Liver (tissue), 9 donors: ENCODE data around the gene IFRD1. TPM values are rescaled to one million over a fixed set of nuclear protein-coding genes. Genes with fewer than 3 reads are reported as not detected.
A peak's percentile ranks its signal among the peaks of the same experiment; 100 is the strongest.

ENCODE experiments used
- DNase-seq: peaks from one replicate; pipeline ENCODE4 v3.0.0-alpha.2; 2017; ENCODE audit warnings: low spot score
- H3K27ac ChIP-seq, 2 donors: one replicate each; pipeline ENCODE4 v1.7.0; 2013; ENCODE audit warnings: inconsistent platforms in 2 of 2, low read length in 2 of 2, control low read depth in 1 of 2, low read depth in 1 of 2, mild to moderate bottlenecking in 1 of 2
- H3K27me3 ChIP-seq, 4 donors: one replicate each; pipeline versions ENCODE4 v1.6.1 to v1.7.0; 2013; ENCODE audit warnings: low read length in 3 of 4, inconsistent platforms in 1 of 4, mild to moderate bottlenecking in 1 of 4, moderate library complexity in 1 of 4; ENCODE audit not compliant: control insufficient read depth in 4 of 4, insufficient read depth in 4 of 4
- H3K36me3 ChIP-seq, 4 donors: one replicate each; pipeline versions ENCODE4 v1.6.1 to v1.7.0; 2013; ENCODE audit warnings: low read length in 3 of 4, mild to moderate bottlenecking in 3 of 4, low read depth in 1 of 4, moderate library complexity in 1 of 4; ENCODE audit not compliant: control insufficient read depth in 4 of 4, insufficient read depth in 3 of 4
- H3K4me1 ChIP-seq, 4 donors: one replicate each; pipeline versions ENCODE4 v1.6.1 to v1.7.0; 2013; ENCODE audit warnings: low read length in 3 of 4, mild to moderate bottlenecking in 3 of 4, moderate library complexity in 1 of 4; ENCODE audit not compliant: control insufficient read depth in 4 of 4, insufficient read depth in 4 of 4
- H3K4me3 ChIP-seq, 3 donors: one replicate each; pipeline versions ENCODE4 v1.6.1 to v1.7.0; 2013; ENCODE audit warnings: low read length in 3 of 3, control low read depth in 1 of 3, low read depth in 1 of 3, mild to moderate bottlenecking in 1 of 3
- H3K9ac ChIP-seq, 2 donors: one replicate each; pipeline ENCODE4 v1.7.0; 2013; ENCODE audit warnings: low read length in 2 of 2, mild to moderate bottlenecking in 2 of 2, moderate library complexity in 2 of 2, control low read depth in 1 of 2, low read depth in 1 of 2
- H3K9me3 ChIP-seq, 4 donors: one replicate each; pipeline versions ENCODE4 v1.6.1 to v1.7.0; 2013; ENCODE audit warnings: low read length in 3 of 4; ENCODE audit not compliant: control insufficient read depth in 4 of 4
- ATF3 ChIP-seq: IDR thresholded peaks from 2 replicates; pipeline ENCODE4 v1.6.1; 2016; ENCODE audit warnings: antibody characterized with exemption
- CTCF ChIP-seq: fragments of 150-350 bp; IDR thresholded peaks from 2 replicates; pipeline ENCODE4 v1.5.1; 2017; ENCODE audit warnings: improper control_type of control experiment, low read depth, low read length; ENCODE audit not compliant: missing input control
- EGR1 ChIP-seq, 2 donors: IDR thresholded peaks; 2 replicates each; pipeline ENCODE4 v1.6.1; 2016 to 2018; ENCODE audit warnings: antibody characterized with exemption in 2 of 2, low read depth in 2 of 2
- FOXA1 ChIP-seq: IDR thresholded peaks from 2 replicates; pipeline ENCODE4 v1.6.1; 2016; ENCODE audit warnings: antibody characterized with exemption
- FOXA2 ChIP-seq: IDR thresholded peaks from 2 replicates; pipeline ENCODE4 v1.6.1; 2016; ENCODE audit warnings: antibody characterized with exemption
- GABPA ChIP-seq, 2 donors: IDR thresholded peaks in 1 of 2; conservative IDR thresholded peaks in 1 of 2; 2 replicates each; pipeline ENCODE4 v1.6.1; 2016; ENCODE audit warnings: antibody characterized with exemption in 2 of 2, mild to moderate bottlenecking in 1 of 2, moderate library complexity in 1 of 2
- HNF4A ChIP-seq, 2 donors: conservative IDR thresholded peaks; 2 replicates each; pipeline ENCODE4 v1.6.1; 2016; ENCODE audit warnings: antibody characterized with exemption in 2 of 2, mild to moderate bottlenecking in 2 of 2
- HNF4G ChIP-seq: IDR thresholded peaks from 2 replicates; pipeline ENCODE4 v1.6.1; 2016; ENCODE audit warnings: antibody characterized with exemption
- JUND ChIP-seq, 2 donors: IDR thresholded peaks; 2 replicates each; pipeline ENCODE4 v1.6.1; 2016; ENCODE audit warnings: antibody characterized with exemption in 2 of 2
- MAX ChIP-seq: IDR thresholded peaks from 2 replicates; pipeline ENCODE4 v1.6.1; 2016; ENCODE audit warnings: antibody characterized with exemption
- NR2F2 ChIP-seq: IDR thresholded peaks from 2 replicates; pipeline ENCODE4 v1.6.1; 2016; ENCODE audit warnings: antibody characterized with exemption
- RXRA ChIP-seq, 2 donors: IDR thresholded peaks; 2 replicates each; pipeline ENCODE4 v1.6.1; 2017 to 2018; ENCODE audit warnings: antibody characterized with exemption in 2 of 2, mild to moderate bottlenecking in 1 of 2
- SP1 ChIP-seq: IDR thresholded peaks from 2 replicates; pipeline ENCODE4 v1.6.1; 2018; ENCODE audit warnings: antibody characterized with exemption, mild to moderate bottlenecking
- TAF1 ChIP-seq: conservative IDR thresholded peaks from 2 replicates; pipeline ENCODE4 v1.6.1; 2016; ENCODE audit warnings: antibody characterized with exemption, mild to moderate bottlenecking
- YY1 ChIP-seq: IDR thresholded peaks from 2 replicates; pipeline ENCODE4 v1.6.1; 2016; ENCODE audit warnings: antibody characterized with exemption, mild to moderate bottlenecking
- ZBTB33 ChIP-seq: IDR thresholded peaks from 2 replicates; pipeline ENCODE4 v1.6.1; 2016; ENCODE audit warnings: antibody characterized with exemption
- WGBS: extraction: QIAGEN DNeasy Blood & Tissue Kit; methylation state at CpG from one replicate; pipeline ENCODE4 v1.1.7; 2013; 5-methylcytosine and 5-hydroxymethylcytosine counted together
- polyA plus RNA-seq, 2 donors: library from polyadenylated mRNA; stranded (reverse) in 1 of 2; unstranded in 1 of 2; fragments of 200-250 nt in 1 of 2; fragments of >200 nt in 1 of 2; fragmentation: Nextera tagmentation in 1 of 2; extraction: Ambion mirVana in 1 of 2; gene quantifications; one replicate each; pipeline versions ENCODE4 v1.2.1 to v1.2.3, GENCODE V29; 2013 to 2015
- total RNA-seq, 2 donors: library from RNA; depleted of rRNA; stranded (reverse); fragments of >200 nt; gene quantifications; one replicate each; pipeline ENCODE4 v1.2.3, GENCODE V29; 2014
- donor health status: healthy.
- donor health status: healthy.
- donor health status: healthy.
- donor health status: healthy.
- donor health status: healthy.

Gene IFRD1
- total and polyA plus RNA-seq, 4 donors: 7.7 to 35.6 (median 21.1) TPM

GRCh38 chr7:112448891-112449290, 1.4 kb upstream of the IFRD1 start:
- TF ChIP-seq EGR1 (IDR thresholded peaks at IDR 0.05; ENCODE audit: low read depth in 2 of 2): no peak
- TF ChIP-seq FOXA1: no peak
- TF ChIP-seq HNF4G: no peak
- no peak for TF ChIP-seq ATF3
- no peak for TF ChIP-seq NR2F2
- no peak for TF ChIP-seq SP1
- no peak for TF ChIP-seq ZBTB33
- TF ChIP-seq CTCF: no peak
- no peak overlapping the region for H3K4me3 ChIP-seq
- H3K4me1 ChIP-seq: peaks cover 0 to 26% (median 2%) of the 10 kb centered on the region in 4 donors
- peak overlapping the region; percentile 99 to 100 for H3K27ac ChIP-seq
- no peaks in the 10 kb centered on the region for H3K36me3 ChIP-seq
- DNase-seq: no peak
- no peaks in the 10 kb centered on the region for H3K27me3 ChIP-seq
- H3K9ac ChIP-seq: no peak overlapping the region
- H3K9me3 ChIP-seq: no peaks in the 10 kb centered on the region
- WGBS: 88% methylated on average over 3 of the region's 3 CpGs

GRCh38 chr7:112449353-112449752, 907 bp upstream of the IFRD1 start:
- Histone ChIP-seq H3K9me3 (no peaks in the 10 kb centered on the region), H3K27me3 (no peaks in the 10 kb centered on the region), H3K27ac (peak overlapping the region; percentile 99 to 100), H3K9ac (peak overlapping the region; percentile 90 to 91), H3K36me3 (no peaks in the 10 kb centered on the region), H3K4me3 (peak overlapping the region; percentile 60 to 96 (median 84)), H3K4me1 (peaks cover 0 to 29% (median 5%) of the 10 kb centered on the region in 4 donors)
- TF ChIP-seq JUND (IDR thresholded peaks at IDR 0.05) (peak; percentile 75 to 93), GABPA (IDR thresholded peaks at IDR 0.05 in 1 of 2, conservative IDR thresholded peaks at IDR 0.05 in 1 of 2) (no peak), HNF4A (conservative IDR thresholded peaks at IDR 0.05) (peak in 1 of 2 donors; percentile 37)
- no peak for DNase-seq
- 43% methylated on average over 5 of the region's 5 CpGs for WGBS

- peaks cover 2 to 31% (median 5%) of the 10 kb centered on the region in 4 donors for H3K4me1 ChIP-seq
- H3K36me3 ChIP-seq: peaks cover 2 to 6% (median 5%) of the 10 kb centered on the region in 4 donors
- H3K4me3 ChIP-seq: peak overlapping the region; percentile 84 to 92 (median 88)
- peak overlapping the region; percentile 89 to 100 for H3K9ac ChIP-seq
- H3K27ac ChIP-seq: peak overlapping the region; percentile 99 to 100
- no peaks in the 10 kb centered on the region for H3K27me3 ChIP-seq
- under 1% methylated on average over 57 of the region's 57 CpGs for WGBS
- TF ChIP-seq ZBTB33 (peak; percentile 99), HNF4A (conservative IDR thresholded peaks at IDR 0.05) (peak; percentile 40 to 56), SP1 (peak; percentile 5), FOXA2 (no peak), ATF3 (peak; percentile 62), RXRA (IDR thresholded peaks at IDR 0.05) (peak; percentile 7 to 41), TAF1 (no peak), MAX (peak; percentile 76), YY1 (peak; percentile 96), NR2F2 (peak; percentile 58), CTCF (no peak)
- peak; percentile 90 for DNase-seq
- no peaks in the 10 kb centered on the region for H3K9me3 ChIP-seq
Measured at GRCh38 chr7:112450807-112451761, 824 bp downstream of the IFRD1 start.
